ENCODE measurements around the gene FGD3. TPM values are rescaled to one million over a fixed set of nuclear protein-coding genes. Genes with fewer than 3 reads are reported as not detected.
A peak's percentile ranks its signal among the peaks of the same experiment; 100 is the strongest.

FGD3 gene
- total RNA-seq, 2 donors from 2014 or later: 6.2 to 11.0 TPM

GRCh38 chr9:93002700-93003099 lies 55.4 kb downstream of the FGD3 start:
- H3K27ac ChIP-seq: no peak overlapping the region
- WGBS: 94% methylated on average over 8 of the region's 8 CpGs
- no peak for TF ChIP-seq POLR2AphosphoS5 (IDR thresholded peaks at IDR 0.05)
- TF ChIP-seq POLR2A (IDR thresholded peaks at IDR 0.05): no peak
- TF ChIP-seq CTCF (IDR thresholded peaks at IDR 0.05): no peak
- no peaks in the 10 kb centered on the region for H3K9me3 ChIP-seq
- H3K4me3 ChIP-seq: no peak overlapping the region
- no peaks in the 10 kb centered on the region for H3K4me1 ChIP-seq (replicated peaks)
- intact Hi-C loops (cut with DNase I): loop anchor here (10.0 kb wide), 2 partner anchors 92 to 162 kb away; partner anchors contain the start of gene CARD19
- H3K36me3 ChIP-seq: no peaks in the 10 kb centered on the region
- no peaks in the 10 kb centered on the region for H3K27me3 ChIP-seq (replicated peaks; ENCODE audit: insufficient read depth)
- no peak for DNase-seq (ENCODE audit: low spot score)

GRCh38 chr9:93003552-93004407 lies 56.5 kb downstream of the FGD3 start:
- no peaks in the 10 kb centered on the region for H3K9me3 ChIP-seq
- no peak overlapping the region for H3K27ac ChIP-seq
- WGBS: 47% methylated on average over 28 of the region's 28 CpGs
- H3K4me3 ChIP-seq: no peak overlapping the region
- no peaks in the 10 kb centered on the region for H3K36me3 ChIP-seq
- no peak for TF ChIP-seq POLR2A (IDR thresholded peaks at IDR 0.05)
- peak; percentile 41 to 65 (median 52) for TF ChIP-seq CTCF (IDR thresholded peaks at IDR 0.05)
- no peaks in the 10 kb centered on the region for H3K27me3 ChIP-seq (replicated peaks; ENCODE audit: insufficient read depth)
- H3K4me1 ChIP-seq (replicated peaks): no peaks in the 10 kb centered on the region
- peak; percentile 49 for DNase-seq (ENCODE audit: low spot score)
- intact Hi-C loops (cut with DNase I): loop anchor here (10.0 kb wide), 2 partner anchors 91 to 161 kb away; partner anchors contain the start of gene CARD19

- no peak for DNase-seq (ENCODE audit: low spot score)
- intact Hi-C loops (cut with DNase I): loop anchor here (10.0 kb wide), 2 partner anchors 90 to 160 kb away; partner anchors contain the start of gene CARD19
- no peaks in the 10 kb centered on the region for H3K4me1 ChIP-seq (replicated peaks)
- no peaks in the 10 kb centered on the region for H3K9me3 ChIP-seq
- no peaks in the 10 kb centered on the region for H3K36me3 ChIP-seq
- no peak overlapping the region for H3K27ac ChIP-seq
- TF ChIP-seq POLR2AphosphoS5 (IDR thresholded peaks at IDR 0.05): no peak
- TF ChIP-seq CTCF (IDR thresholded peaks at IDR 0.05): no peak
- TF ChIP-seq POLR2A (IDR thresholded peaks at IDR 0.05): no peak
- WGBS: 86% methylated on average over 9 of the region's 9 CpGs
- no peaks in the 10 kb centered on the region for H3K27me3 ChIP-seq (replicated peaks; ENCODE audit: insufficient read depth)
- no peak overlapping the region for H3K4me3 ChIP-seq
Measured at GRCh38 chr9:93004561-93004960, 57.2 kb downstream of the FGD3 start.

- Histone ChIP-seq H3K4me3 (no peak overlapping the region), H3K4me1 (replicated peaks) (no peaks in the 10 kb centered on the region), H3K27ac (no peak overlapping the region), H3K27me3 (replicated peaks; ENCODE audit: insufficient read depth) (no peaks in the 10 kb centered on the region), H3K36me3 (no peaks in the 10 kb centered on the region), H3K9me3 (no peaks in the 10 kb centered on the region)
- 94% methylated on average over 12 of the region's 12 CpGs for WGBS
- intact Hi-C loops (cut with DNase I): loop anchor here (10.0 kb wide), 2 partner anchors 89 to 159 kb away; partner anchors contain the start of gene CARD19
- DNase-seq (ENCODE audit: low spot score): no peak
- TF ChIP-seq POLR2AphosphoS5 (IDR thresholded peaks at IDR 0.05) (no peak), CTCF (IDR thresholded peaks at IDR 0.05) (no peak), POLR2A (IDR thresholded peaks at IDR 0.05) (no peak)
Measured at GRCh38 chr9:93005876-93006275, 58.6 kb downstream of the FGD3 start.
